ENCODE data around the gene TERC. TPM values are rescaled to one million over a fixed set of nuclear protein-coding genes. Genes with fewer than 3 reads are reported as not detected.

The TERC gene
- total RNA-seq, 2 donors from 2014 or later = 9.4 to 11.1 TPM

- H3K9ac ChIP-seq (ENCODE audit: extremely low read depth, low read length, poor library complexity, severe bottlenecking) = no peak overlapping the region
- H3K9me3 Mint-ChIP-seq = no peaks in the 10 kb centered on the region
- no peaks in the 10 kb centered on the region for H3K36me3 ChIP-seq (ENCODE audit: control insufficient read depth, insufficient read depth, low read length)
- WGBS, 2 experiments (ENCODE audit: insufficient coverage in 1 of 2, insufficient read length in 1 of 2) = 94% methylated on average over 3 of the region's 3 CpGs; no CpG with 5 or more reads in 1 of the 2 experiments
- no peak for TF ChIP-seq CTCF (conservative IDR thresholded peaks at IDR 0.05)
- H3K9me3 ChIP-seq (ENCODE audit: control insufficient read depth, low read length) = no peaks in the 10 kb centered on the region
- no peaks in the 10 kb centered on the region for H3K27me3 Mint-ChIP-seq (ENCODE audit: insufficient read depth)
- no peak for DNase-seq
- no peak overlapping the region for H3K4me3 ChIP-seq (ENCODE audit: low read length)
- no peak overlapping the region for H3K27ac Mint-ChIP-seq
- H3K27me3 ChIP-seq (ENCODE audit: control insufficient read depth, insufficient read depth, low read length, poor library complexity, severe bottlenecking) = no peaks in the 10 kb centered on the region
- H3K4me1 ChIP-seq (ENCODE audit: control insufficient read depth, insufficient read depth, low read length) = no peaks in the 10 kb centered on the region
- no peak overlapping the region for H3K27ac ChIP-seq (ENCODE audit: low read depth, low read length)
- H3K4me1 Mint-ChIP-seq = peaks cover 4% of the 10 kb centered on the region
- no peak overlapping the region for H3K4me3 Mint-ChIP-seq
- H3K36me3 Mint-ChIP-seq (ENCODE audit: low read depth) = peaks cover 25% of the 10 kb centered on the region
Measured at GRCh38 chr3:169804681-169805080, 39.8 kb upstream of the TERC start.

GRCh38 chr3:169792359-169792758 lies 27.5 kb upstream of the TERC start:
- no peaks in the 10 kb centered on the region for H3K4me1 Mint-ChIP-seq
- peaks cover 37% of the 10 kb centered on the region for H3K36me3 ChIP-seq (ENCODE audit: control insufficient read depth, insufficient read depth, low read length)
- H3K4me1 ChIP-seq (ENCODE audit: control insufficient read depth, insufficient read depth, low read length) = no peaks in the 10 kb centered on the region
- no peak overlapping the region for H3K4me3 ChIP-seq (ENCODE audit: low read length)
- H3K9me3 ChIP-seq (ENCODE audit: control insufficient read depth, low read length) = no peaks in the 10 kb centered on the region
- no peak for TF ChIP-seq CTCF (conservative IDR thresholded peaks at IDR 0.05)
- peaks cover 24% of the 10 kb centered on the region for H3K36me3 Mint-ChIP-seq (ENCODE audit: low read depth)
- H3K27ac Mint-ChIP-seq = no peak overlapping the region
- 93 to 100% methylated on average over 1 of the region's 1 CpG for WGBS, 2 experiments (ENCODE audit: insufficient coverage in 1 of 2, insufficient read length in 1 of 2)
- H3K27me3 Mint-ChIP-seq (ENCODE audit: insufficient read depth) = no peaks in the 10 kb centered on the region
- H3K9me3 Mint-ChIP-seq = no peaks in the 10 kb centered on the region
- no peak overlapping the region for H3K9ac ChIP-seq (ENCODE audit: extremely low read depth, low read length, poor library complexity, severe bottlenecking)
- no peak overlapping the region for H3K27ac ChIP-seq (ENCODE audit: low read depth, low read length)
- H3K27me3 ChIP-seq (ENCODE audit: control insufficient read depth, insufficient read depth, low read length, poor library complexity, severe bottlenecking) = no peaks in the 10 kb centered on the region
- DNase-seq = no peak
- no peak overlapping the region for H3K4me3 Mint-ChIP-seq

GRCh38 chr3:169790687-169791429 lies 26.0 kb upstream of the TERC start:
- Histone ChIP-seq H3K9me3 (ENCODE audit: control insufficient read depth, low read length) (no peaks in the 10 kb centered on the region), H3K4me3 (ENCODE audit: low read length) (no peak overlapping the region), H3K9ac (ENCODE audit: extremely low read depth, low read length, poor library complexity, severe bottlenecking) (no peak overlapping the region), H3K4me1 (ENCODE audit: control insufficient read depth, insufficient read depth, low read length) (no peaks in the 10 kb centered on the region), H3K36me3 (ENCODE audit: control insufficient read depth, insufficient read depth, low read length) (peaks cover 52% of the 10 kb centered on the region), H3K27ac (ENCODE audit: low read depth, low read length) (no peak overlapping the region), H3K27me3 (ENCODE audit: control insufficient read depth, insufficient read depth, low read length, poor library complexity, severe bottlenecking) (no peaks in the 10 kb centered on the region)
- H3K9me3 Mint-ChIP-seq = no peaks in the 10 kb centered on the region
- H3K27ac Mint-ChIP-seq = no peak overlapping the region
- H3K4me3 Mint-ChIP-seq = no peak overlapping the region
- WGBS, 2 experiments (ENCODE audit: insufficient coverage in 1 of 2, insufficient read length in 1 of 2) = 90 to 94% methylated on average over 4 of the region's 4 CpGs
- no peaks in the 10 kb centered on the region for H3K4me1 Mint-ChIP-seq
- DNase-seq = no peak
- H3K36me3 Mint-ChIP-seq (ENCODE audit: low read depth) = peaks cover 33% of the 10 kb centered on the region
- H3K27me3 Mint-ChIP-seq (ENCODE audit: insufficient read depth) = no peaks in the 10 kb centered on the region
- TF ChIP-seq CTCF (conservative IDR thresholded peaks at IDR 0.05) = no peak

Data from endodermal cell (in vitro differentiated cells).